OCI-LY3 (cell line): ENCODE results near the gene ZBTB44.

ENCODE experiments used
- EZH2phosphoT487 ChIP-seq: fragments of 200-600 bp; shearing (Covaris generic); IDR thresholded peaks from 2 replicates; pipeline ENCODE4 v1.6.1; 2018; ENCODE audit warnings: antibody characterized with exemption, mixed run types, low read depth
- TF ChIP-seq, protein P1 (sequence below): fragments of 200-600, 300-600 bp; sonication (generic); IDR thresholded peaks from 2 replicates; pipeline ENCODE4 v1.5.1; 2014; ENCODE audit warnings: antibody characterized with exemption, low read length, low read depth

DNA sequence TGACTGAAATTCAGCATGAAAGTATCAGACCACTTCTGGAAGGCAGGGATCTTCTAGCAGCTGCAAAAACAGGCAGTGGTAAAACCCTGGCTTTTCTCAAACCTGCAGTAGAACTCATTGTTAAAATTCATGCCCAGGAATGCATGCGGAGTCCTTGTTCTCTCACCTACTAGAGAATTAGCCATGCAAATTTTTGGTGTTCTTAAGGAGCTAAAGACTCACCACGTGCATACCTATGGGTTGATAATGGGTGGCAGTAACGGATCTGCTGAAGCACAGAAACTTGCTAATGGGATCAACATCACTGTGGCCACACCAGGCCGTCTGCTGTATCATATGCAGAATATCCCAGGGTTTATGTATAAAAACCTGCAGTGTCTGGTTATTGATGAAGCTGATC lies 19.1 kb downstream of the ZBTB44 start:
- TF ChIP-seq, protein P1, sequence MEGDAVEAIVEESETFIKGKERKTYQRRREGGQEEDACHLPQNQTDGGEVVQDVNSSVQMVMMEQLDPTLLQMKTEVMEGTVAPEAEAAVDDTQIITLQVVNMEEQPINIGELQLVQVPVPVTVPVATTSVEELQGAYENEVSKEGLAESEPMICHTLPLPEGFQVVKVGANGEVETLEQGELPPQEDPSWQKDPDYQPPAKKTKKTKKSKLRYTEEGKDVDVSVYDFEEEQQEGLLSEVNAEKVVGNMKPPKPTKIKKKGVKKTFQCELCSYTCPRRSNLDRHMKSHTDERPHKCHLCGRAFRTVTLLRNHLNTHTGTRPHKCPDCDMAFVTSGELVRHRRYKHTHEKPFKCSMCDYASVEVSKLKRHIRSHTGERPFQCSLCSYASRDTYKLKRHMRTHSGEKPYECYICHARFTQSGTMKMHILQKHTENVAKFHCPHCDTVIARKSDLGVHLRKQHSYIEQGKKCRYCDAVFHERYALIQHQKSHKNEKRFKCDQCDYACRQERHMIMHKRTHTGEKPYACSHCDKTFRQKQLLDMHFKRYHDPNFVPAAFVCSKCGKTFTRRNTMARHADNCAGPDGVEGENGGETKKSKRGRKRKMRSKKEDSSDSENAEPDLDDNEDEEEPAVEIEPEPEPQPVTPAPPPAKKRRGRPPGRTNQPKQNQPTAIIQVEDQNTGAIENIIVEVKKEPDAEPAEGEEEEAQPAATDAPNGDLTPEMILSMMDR: no peak
- TF ChIP-seq EZH2phosphoT487: no peak
